HG03095 (cell line): ENCODE measurements around the gene VPS45.

Experiments used
- ATAC-seq: cut with Tn5 transposase; IDR thresholded peaks from one replicate; pipeline ENCODE4 v1.9.1; 2021; ENCODE audit warnings: moderate library complexity; ENCODE audit not compliant: unreplicated experiment

VPS45 gene

GRCh38 chr1:150072959-150073358 lies 5.4 kb downstream of the VPS45 start:
- no peak for ATAC-seq

- ATAC-seq: no peak
Observed at GRCh38 chr1:150073516-150073915, 5.9 kb downstream of the VPS45 start.

DNA sequence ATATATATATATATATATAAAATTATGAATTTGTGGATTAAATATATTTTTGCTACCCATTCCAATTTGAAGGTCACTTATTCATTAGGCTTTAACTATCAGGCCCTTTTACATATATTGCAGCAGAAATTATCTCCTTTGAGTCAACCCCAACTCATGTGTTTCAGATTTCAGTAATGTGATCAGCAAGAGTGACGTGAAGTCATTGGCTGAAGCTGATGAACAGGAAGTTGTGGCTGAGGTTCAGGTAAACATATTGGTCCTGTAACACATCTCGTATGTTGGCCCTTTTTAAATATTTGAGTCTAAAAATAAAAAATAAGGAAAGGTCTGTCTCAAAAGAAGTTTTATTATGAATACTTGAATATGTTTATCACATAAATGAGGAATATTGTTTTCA lies 8.5 kb downstream of the VPS45 start:
- no peak for ATAC-seq

DNA sequence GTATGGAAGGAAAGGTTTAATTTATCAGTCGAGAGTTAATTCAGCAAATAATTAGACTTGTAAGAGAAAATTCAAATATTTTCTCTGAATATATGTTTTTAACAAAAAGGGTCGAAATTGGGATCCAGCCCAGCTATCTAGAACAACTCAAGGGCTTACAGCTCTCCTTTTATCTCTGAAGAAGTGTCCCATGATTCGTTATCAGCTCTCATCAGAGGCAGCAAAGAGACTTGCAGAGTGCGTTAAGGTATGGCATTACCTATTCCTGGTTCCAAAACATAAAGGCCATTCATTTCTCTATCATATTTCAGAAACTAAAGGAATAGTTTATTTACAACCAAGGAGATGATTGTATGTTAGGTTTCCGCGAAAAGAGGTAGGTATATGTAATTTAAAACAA lies 9.4 kb downstream of the VPS45 start:
- no peak for ATAC-seq

GRCh38 chr1:150080784-150081183 lies 13.2 kb downstream of the VPS45 start:
- ATAC-seq: no peak

- no peak for ATAC-seq
Observed at GRCh38 chr1:150082494-150082893, 14.9 kb downstream of the VPS45 start.

- no peak for ATAC-seq
Observed at GRCh38 chr1:150083907-150084306, 16.3 kb downstream of the VPS45 start.

DNA sequence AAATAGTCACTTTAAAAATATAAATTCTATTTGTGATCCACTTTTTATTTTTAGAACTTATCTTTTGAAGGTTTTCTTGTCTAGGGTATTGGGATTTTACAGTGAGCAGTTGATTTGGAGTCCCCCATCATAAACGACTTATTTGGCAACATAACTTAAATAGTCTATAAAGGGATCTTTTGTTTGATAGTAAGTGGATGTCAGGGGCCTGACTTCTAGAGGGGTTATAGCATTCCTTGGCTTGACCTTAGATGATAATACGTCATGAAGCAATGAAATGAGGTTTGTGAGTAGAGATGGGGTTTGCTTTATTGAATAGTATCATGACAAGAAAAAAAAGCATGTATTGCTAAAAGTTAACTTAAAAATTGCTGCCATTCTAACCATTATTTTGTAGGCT lies 17.8 kb downstream of the VPS45 start:
- no peak for ATAC-seq

GRCh38 chr1:150087415-150087814 lies 19.8 kb downstream of the VPS45 start:
- no peak for ATAC-seq

- no peak for ATAC-seq
Observed at GRCh38 chr1:150089846-150090520, 22.4 kb downstream of the VPS45 start.

DNA sequence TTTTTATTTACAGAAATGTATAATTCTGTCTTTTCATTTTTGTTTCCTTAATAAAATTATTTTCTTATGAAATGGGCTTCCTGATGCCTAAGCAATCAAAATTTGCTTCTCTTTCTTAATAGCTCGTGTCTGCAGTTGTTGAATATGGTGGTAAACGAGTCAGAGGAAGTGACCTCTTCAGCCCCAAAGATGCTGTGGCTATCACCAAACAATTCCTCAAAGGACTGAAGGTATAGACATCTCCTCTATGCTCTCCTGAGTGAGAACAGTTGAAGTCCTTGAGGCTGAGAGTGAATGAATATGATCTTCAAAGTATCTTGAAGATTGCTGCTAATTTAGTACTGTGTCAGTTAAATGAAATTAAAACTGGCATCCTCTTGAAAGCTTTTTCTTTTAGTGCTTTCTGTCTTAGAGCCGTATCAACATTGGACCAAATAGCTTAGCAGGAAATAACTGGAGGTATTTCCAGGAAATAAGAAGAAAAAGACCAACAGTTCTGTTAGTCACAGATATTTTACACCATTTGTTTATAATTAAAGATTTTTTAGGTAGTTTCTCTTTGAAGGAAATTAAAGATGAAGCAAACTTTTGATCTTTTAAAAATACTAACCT lies 24.7 kb downstream of the VPS45 start:
- ATAC-seq: no peak

DNA sequence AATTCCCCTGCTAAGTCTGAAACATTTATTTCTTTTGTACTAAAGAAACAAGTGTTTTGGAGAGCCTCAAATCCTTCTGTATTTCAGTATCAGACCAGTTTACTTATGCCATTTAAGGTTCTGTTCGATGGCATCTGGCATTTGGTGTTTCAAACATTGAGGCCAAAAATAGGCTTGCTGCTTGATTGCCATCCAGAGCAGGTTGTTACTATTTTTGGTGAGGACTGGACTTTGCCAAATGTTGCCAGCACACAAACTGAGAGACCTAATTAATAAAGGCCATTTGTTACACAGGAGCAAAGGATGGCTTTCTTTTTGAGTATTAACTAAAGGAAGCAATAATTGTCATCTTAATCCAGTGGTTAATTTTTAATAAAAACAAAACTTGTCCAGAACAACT lies 26.2 kb downstream of the VPS45 start:
- no peak for ATAC-seq

- no peak for ATAC-seq
Observed at GRCh38 chr1:150094734-150095265, 27.2 kb downstream of the VPS45 start.

GRCh38 chr1:150102986-150103385 lies 35.4 kb downstream of the VPS45 start:
- no peak for ATAC-seq

DNA sequence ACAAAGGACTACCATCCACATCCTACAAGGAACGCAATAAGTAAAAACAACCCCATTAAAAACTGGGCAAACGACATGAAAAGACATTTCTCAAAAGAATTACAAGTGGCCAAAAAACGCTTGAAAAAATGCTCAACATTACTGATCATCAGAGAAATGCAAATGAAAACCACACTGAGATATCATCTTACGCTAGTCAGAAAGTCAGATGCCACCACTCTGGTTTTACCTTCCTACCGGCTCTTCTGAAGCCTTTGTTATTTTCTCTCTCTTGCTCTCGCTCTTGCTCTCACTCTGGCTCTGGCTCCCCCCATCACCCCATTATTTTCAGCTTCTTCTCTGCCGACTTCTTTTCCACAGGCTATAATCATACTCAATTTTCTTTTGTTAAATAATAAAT lies 38.8 kb downstream of the VPS45 start:
- no peak for ATAC-seq

DNA sequence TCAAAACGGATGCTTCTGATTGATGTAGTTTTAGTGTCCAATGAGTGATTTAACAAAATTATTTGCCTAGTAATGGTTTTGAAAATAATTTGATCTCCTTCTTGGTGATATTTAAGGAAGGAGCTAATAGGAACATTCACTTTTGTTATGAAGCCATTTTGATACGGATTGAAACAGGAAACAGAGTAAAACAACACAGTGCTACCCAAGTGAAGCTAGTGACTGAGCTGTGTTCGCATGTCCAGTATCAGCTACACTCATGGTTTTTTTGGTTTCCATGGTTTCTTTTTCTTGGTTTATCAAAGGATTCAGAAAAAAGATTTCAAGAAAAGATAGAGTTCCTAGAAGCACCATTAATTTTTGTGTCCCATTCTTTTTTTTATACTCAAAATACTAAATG lies 42.0 kb downstream of the VPS45 start:
- ATAC-seq: no peak

DNA sequence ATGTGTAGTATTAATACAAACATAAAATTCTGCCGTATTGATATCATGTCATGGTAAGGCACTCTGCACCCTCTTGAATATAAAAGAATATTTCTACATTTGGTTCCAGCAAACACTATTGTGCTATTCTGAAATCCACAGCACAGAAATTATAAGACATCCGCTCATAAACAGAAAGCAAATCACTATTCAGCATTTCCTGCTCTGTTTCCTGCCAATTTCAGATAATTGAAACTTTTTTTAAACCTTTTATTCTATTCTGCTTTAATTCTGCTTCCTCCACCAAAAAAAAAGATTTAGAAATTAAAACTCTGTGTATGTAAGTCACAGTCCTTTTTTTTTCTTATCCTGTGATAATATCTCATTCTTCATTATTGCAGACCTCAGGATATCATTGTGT lies 42.5 kb downstream of the VPS45 start:
- ATAC-seq: no peak

GRCh38 chr1:150111670-150112069 lies 44.1 kb downstream of the VPS45 start:
- no peak for ATAC-seq

DNA sequence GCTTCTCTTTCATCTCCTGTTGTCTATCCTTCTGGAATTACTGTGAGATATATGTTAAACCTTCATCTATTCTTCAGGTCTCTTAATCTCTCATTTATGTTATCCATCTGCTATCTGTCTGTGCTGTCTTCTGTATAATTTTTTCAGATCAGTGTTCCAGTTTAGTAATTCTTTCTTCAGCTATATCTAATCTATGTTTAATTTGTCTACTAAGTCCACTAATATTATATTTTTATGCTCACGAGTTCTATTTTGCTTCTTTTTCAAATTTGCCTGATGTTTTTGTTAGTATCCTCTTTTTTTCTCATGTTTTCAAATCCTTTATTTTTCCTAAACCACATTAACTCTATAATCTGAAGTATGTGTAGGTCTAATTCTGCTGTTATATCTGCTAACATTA lies 47.5 kb downstream of the VPS45 start:
- no peak for ATAC-seq

GRCh38 chr1:150118716-150119115 lies 51.1 kb downstream of the VPS45 start:
- ATAC-seq: no peak

GRCh38 chr1:150121236-150121862 lies 53.8 kb downstream of the VPS45 start:
- no peak for ATAC-seq

GRCh38 chr1:150126811-150127210 lies 59.2 kb downstream of the VPS45 start:
- no peak for ATAC-seq
